Coronary artery (tissue), 2 donors: ENCODE measurements around the gene RYR3.

Experiments
- DNase-seq: peaks from one replicate; pipeline ENCODE4 v3.0.0-alpha.2; 2017; ENCODE audit warnings: low spot score
- H3K27ac ChIP-seq, 2 donors: fragments of 200-600 bp; sonication (generic); one replicate each; pipeline ENCODE4 v1.5.1; 2016 to 2019
- H3K4me3 ChIP-seq: fragments of 200-600 bp; sonication (generic); 2 replicates; pipeline ENCODE4 v1.5.1; 2016; ENCODE audit warnings: mild to moderate bottlenecking, moderate library complexity
- TF ChIP-seq, protein P1 (sequence below): fragments of 200-600 bp; sonication (generic); IDR thresholded peaks from one replicate; pipeline ENCODE4 v1.5.1; 2019; ENCODE audit warnings: antibody characterized with exemption

RYR3 gene

DNA sequence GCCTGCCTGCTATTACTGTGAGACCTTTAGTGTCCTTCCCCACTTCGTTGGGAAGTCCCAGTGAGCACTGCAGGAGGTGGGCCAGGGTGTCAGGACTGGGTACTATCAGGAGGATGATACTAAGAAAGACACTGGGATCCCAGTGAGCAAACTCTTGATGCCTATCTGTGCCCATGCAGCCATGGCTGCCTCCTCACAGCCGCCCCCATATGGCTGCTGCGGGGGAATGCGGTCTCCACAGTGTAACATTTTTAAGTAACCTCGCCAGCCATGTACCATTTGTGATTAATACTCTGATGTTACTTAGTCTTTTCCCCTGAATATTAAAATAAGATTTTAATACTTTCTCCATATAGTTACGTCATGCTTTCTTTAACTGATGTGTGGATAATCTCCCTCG is 312.2 kb downstream of the RYR3 start:
- H3K4me3 ChIP-seq, result no peak overlapping the region
- no peak for DNase-seq
- no peak overlapping the region for H3K27ac ChIP-seq
- TF ChIP-seq, protein P1, sequence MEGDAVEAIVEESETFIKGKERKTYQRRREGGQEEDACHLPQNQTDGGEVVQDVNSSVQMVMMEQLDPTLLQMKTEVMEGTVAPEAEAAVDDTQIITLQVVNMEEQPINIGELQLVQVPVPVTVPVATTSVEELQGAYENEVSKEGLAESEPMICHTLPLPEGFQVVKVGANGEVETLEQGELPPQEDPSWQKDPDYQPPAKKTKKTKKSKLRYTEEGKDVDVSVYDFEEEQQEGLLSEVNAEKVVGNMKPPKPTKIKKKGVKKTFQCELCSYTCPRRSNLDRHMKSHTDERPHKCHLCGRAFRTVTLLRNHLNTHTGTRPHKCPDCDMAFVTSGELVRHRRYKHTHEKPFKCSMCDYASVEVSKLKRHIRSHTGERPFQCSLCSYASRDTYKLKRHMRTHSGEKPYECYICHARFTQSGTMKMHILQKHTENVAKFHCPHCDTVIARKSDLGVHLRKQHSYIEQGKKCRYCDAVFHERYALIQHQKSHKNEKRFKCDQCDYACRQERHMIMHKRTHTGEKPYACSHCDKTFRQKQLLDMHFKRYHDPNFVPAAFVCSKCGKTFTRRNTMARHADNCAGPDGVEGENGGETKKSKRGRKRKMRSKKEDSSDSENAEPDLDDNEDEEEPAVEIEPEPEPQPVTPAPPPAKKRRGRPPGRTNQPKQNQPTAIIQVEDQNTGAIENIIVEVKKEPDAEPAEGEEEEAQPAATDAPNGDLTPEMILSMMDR, result no peak

DNA sequence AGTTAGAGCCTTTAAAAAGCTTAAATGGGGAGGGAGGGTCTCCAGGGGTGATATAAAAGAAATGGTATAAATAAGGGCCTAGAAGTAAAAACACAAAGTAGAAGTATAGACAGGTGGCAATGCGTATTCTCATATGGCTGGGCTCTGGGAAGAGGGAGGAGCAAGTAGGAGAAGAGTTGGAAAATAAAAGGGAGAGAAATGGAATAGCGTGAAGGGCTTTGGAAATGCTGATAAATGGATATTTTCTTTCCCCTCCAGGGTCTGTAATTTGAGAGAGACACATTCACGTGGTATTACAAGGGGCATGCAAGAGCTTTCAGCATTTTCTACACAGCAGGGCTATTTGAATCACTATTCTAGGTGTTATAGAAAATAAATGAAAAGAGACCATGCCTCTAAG is 313.7 kb downstream of the RYR3 start:
- TF ChIP-seq, protein P1, result no peak
- no peak overlapping the region for H3K27ac ChIP-seq
- no peak overlapping the region for H3K4me3 ChIP-seq
- no peak for DNase-seq

- TF ChIP-seq, protein P1, result no peak
- Histone ChIP-seq H3K27ac (no peak overlapping the region), H3K4me3 (no peak overlapping the region)
- no peak for DNase-seq
These were observed 318.9 kb downstream of the RYR3 start for GRCh38 chr15:33629647-33630046.

- TF ChIP-seq, protein P1, result no peak
- DNase-seq, result no peak
- Histone ChIP-seq H3K27ac (no peak overlapping the region), H3K4me3 (no peak overlapping the region)
These were observed 325.5 kb downstream of the RYR3 start for GRCh38 chr15:33636234-33636633.

GRCh38 chr15:33636958-33637357 is 326.2 kb downstream of the RYR3 start:
- no peak for DNase-seq
- Histone ChIP-seq H3K4me3 (no peak overlapping the region), H3K27ac (no peak overlapping the region)
- TF ChIP-seq, protein P1, result no peak

GRCh38 chr15:33638453-33638852 is 327.7 kb downstream of the RYR3 start:
- TF ChIP-seq, protein P1, result no peak
- DNase-seq, result no peak
- Histone ChIP-seq H3K27ac (no peak overlapping the region), H3K4me3 (no peak overlapping the region)

DNA sequence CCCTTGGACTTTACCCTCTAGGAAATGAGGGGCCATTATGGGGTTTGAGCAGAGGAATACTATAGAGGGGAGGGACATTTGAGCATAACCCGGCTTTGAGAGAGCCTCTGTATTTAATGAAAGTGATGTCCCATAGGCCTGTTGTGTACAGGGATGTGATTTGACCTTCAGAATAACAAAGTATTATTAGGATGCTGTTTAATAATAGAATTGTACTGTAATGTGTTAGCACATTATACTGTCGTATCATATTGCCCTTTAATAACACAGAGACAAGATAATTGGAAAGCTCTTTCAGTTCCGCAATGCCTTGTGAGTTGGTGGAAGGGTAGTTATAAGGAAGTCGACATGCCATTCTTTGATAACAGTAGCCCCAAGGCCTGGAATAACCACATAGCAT is 328.3 kb downstream of the RYR3 start:
- no peak for DNase-seq
- TF ChIP-seq, protein P1, result no peak
- no peak overlapping the region for H3K27ac ChIP-seq
- no peak overlapping the region for H3K4me3 ChIP-seq
